Stimulated activated CD4-positive, alpha-beta T cell treated with anti-CD3 and anti-CD28 coated beads, Interleukin-4, amount 100 ng/mL, for 24 hours (primary cell): ENCODE measurements around the gene PHF12.
"Not testable (repeated sequence)": the region's sequence is repeated elsewhere in the genome, so short reads cannot be mapped to it uniquely, and the experiment has no call there.

ENCODE experiments used
- DNase-seq: peaks from one replicate; pipeline ENCODE4 v3.0.0-alpha.2; 2020

PHF12 gene

DNA sequence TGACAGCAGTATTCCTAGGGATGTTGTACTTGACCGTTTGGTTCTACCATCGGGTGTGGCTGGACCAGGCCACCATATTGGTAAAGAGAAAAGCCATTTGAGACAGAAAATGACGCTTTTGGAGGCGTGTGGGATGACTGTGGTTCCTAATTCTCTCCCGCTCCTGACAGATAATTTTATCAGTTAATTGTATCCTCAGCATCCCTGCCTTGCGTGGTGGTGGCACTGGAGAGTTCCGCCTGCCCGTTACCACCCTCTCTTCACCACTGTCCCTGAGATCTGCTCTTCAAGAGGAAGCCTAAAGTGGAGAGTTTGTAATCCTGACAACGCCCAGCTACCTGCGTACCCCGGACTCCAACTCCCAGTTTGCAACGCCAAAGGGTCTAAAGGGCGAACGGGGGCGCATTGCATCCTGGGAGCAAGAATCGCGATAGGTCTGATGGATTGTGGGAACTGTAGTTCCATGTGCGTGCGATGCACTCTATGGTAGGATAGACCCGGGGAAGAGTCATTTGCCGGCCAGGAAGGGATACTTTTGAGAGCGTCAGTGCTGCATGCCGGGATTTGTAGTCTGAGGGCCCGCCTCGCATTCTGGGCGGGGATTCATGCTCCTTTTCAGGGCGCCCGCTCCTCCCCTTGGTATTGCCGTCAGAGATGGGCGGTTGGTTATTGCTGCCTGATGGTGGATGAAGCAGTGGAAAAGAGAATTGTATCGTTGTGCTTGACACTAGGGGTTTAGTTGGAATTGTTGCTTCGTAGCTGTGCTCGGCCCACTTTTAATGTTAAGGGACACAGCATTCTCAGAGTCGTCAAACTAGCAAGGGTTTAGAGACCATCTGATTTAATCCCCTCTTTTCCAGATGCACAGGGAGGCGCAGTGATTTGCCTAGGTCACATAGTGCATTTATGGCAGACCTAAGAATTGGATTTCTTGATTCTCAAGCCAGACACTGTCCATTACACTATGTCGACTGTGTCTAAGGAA is 965 bp upstream of the PHF12 start:
- peak; percentile 96 for DNase-seq

DNA sequence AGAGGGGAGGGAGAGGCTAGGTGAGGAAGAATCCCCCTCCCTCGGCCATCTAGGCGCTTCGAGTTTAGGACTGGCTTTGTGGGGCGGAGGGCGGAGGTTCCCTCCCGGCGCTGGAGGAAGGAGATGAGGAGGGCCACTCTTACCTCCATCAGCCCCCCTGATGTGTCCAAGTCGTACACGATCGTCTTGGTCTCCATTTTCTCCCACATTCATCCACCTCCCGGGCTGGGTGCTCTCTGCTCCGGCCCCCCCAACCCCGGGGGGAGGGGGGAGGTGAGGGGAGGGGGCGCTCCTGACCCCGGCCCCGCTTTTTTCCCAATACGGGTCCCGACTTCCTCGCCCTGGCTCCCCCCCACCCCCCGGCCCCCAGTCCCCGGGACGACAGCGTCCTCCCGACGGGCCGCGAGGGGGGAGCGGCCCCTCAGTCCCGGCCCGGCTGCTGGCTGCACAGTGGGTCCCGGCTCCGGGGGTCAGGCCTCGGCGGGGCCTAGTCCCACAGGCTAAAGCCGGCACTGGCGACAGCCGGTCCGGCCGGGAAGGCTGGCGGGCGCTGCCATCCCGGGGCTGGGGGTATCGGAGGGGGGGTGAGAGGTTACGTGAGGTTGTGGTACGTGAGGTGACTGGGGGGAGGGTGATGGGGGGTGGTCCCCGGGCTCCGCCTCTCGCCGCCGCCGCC is 428 bp downstream of the PHF12 start:
- no peak for DNase-seq

DNA sequence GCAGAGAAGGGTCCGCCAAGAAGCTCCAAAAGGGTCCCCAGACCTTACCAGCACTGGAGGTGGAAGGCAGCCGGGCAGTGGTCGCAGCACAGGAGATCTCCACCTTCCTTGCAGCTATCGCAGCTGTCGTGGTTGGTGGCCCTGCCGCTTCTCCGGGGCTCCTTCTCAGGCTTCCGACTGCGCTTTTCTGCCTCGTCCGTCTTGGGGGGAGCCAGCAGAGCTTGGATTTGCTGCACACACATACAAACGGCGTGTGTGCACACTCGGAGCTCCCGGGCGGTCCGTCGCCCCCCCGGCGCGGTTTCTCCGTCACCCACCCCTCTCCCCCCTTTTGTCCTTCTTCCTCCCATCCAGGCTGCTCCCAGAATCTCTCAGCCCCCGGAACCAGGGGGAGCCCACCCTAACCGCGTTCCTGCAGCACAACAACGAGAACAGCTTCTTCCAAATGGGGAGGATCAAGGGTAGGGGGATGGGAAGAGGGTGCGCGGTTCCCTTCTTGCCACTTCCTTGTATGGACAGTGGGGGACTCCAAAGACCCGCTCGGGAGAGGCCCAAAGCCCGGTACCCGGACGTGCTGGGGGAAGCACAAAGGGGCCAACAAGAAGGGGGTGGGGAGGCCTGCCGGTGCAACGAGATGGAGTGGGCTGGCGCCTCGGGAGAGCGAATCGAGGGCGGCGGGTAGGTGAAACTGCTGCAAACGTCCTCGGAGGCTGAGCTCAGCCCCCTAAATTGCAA is 1.1 kb downstream of the PHF12 start:
- peak; percentile 56 for DNase-seq

DNA sequence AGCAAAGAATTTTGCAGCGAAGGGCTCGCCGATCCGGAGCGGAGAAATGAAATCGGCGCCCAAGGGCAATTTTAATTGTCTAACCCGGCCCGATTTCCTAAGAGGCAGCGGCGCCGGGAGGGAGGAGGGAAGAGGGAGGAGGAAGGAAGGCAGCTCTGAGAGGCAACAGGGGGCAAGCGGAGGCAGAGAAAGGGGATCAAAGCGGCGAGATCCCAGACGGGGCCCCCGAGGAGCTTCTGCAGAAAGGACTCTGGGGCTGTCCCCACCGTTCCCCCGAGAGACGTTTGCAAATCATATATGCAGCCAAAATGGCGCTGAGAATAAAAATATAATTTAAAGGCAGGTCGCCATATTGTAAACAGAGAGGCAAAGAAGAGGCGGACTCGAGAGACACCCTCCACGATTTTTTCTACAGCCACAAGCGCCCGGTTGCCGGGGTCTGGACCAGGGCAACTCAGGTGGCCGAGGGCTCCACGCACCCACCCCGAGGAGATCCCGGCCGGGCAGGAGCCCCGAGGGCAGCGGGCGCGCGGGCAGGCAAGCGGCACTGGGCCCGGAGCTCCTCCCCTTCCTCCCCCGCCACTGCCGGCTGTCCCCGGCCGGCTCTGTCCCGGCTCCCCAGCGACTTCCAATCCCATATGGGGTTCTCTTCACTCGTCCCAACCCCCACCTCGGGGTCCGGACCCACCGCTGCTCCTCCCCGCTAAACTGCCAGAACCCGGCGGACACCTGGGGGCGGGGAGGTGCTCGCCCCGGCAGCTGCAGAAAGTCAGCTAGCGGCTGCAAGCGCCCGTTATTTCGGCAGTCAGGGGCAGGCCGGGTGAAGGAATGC is 1.9 kb downstream of the PHF12 start:
- peak; percentile 77 for DNase-seq

DNA sequence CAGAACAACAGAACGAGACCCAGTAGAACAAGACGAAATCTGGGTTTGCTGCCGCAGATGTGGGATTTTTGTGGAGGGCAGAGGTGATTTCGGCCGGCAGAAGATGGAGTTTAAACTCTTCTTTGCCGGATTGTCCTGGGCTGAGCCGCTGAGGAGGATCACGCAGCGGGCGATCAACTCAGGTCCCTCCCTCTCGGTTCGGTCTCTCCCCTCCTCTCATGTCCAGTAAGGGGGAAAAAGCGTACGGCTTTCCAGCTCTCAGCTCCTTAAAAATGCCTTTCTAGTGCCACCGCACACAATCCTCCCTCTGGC is 2.5 kb downstream of the PHF12 start:
- DNase-seq: no peak

DNA sequence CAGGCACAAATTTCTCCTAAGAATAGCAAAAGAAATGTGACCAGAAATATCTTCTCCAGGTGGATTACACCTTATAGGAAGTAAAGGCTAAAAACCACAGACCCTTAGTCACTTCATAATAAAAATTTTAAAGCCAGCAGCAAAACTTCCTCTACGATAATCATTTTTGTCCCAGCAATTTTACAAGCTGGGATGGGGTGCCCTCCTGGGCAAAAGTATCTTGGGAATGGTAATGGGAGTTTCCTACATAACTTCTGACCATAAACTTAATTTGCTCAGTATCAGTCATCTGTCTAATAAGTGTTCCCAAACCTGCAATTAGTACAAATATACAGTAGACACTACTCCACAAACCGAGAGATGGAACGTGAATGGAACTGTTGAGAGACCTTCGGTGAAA is 3.0 kb downstream of the PHF12 start:
- no peak for DNase-seq

DNA sequence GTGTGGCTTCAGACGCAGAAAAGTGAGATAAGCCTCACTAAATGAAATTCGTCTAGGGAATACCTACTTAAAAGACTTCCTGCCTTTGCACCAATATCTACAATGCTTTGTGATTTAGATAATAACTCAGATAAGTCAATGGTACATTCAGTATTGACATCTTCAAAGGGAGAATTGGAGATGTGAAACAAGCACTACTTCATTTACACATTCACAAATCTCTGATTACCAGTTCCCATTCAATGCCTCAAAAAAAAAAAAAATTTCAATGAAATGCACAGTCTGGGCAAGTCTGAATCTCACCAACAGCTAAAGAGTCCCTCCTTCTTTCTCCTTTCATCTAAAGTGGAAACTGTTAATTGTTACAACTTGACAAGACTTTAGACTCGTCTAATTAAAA is 3.7 kb downstream of the PHF12 start:
- DNase-seq: no peak

DNA sequence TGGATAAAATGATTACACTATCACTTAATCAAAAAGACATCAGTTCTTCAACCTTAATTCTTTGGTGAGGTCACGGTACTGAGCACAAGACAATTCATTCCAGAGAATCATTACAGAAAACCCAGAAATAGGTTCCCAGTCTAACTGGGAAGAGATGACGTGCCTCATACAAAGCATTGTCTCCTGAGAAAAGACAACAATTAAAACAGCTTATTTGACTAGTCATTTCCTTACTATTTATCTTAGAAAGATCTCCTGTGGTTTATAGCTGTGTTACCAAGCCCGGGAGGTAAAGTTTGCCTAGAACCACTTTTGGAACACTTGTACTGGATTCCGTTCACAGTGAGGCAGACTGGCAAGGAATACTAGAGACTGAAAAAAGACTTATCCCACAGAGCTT is 5.1 kb downstream of the PHF12 start:
- no peak for DNase-seq

DNA sequence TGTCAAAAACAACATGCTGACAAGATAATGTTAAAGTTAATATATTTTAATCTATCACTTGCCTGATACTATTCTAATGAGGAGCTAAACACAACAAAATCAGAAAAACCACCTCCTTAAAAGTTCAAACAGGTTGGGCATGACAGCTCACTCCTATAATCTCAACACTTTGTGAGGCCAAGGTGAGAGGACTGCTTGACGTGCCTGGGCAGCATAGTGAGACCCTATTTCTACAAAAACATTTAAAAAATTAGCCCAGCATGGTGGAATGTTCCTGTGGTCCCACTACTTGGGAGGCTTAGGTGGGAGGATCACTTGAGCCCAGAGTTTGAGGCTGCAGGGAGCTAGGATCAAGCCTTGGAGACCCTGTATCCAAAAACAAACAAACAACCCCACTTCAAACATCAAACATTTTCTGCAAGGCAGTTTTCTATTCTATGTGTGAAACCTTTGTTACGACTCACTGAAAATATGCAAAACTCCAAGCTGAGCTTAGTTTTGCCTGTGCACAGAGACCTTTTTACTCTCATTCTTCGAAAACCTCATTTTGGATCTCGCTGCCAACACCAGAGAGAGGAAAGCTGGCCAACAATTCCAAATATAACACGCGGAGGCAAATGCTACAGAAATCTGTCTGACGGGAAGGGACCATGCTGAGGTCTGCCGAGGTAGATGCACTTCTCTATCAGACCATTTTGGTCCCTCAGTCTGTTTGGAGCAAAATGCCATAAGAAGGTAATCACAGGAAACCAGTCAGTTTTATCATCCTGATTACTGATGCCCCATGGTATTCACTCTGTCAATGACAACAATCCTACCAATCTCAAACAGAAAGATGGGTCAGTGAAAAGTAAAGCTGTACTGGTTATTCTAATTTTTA is 6.2 kb downstream of the PHF12 start:
- no peak for DNase-seq

DNA sequence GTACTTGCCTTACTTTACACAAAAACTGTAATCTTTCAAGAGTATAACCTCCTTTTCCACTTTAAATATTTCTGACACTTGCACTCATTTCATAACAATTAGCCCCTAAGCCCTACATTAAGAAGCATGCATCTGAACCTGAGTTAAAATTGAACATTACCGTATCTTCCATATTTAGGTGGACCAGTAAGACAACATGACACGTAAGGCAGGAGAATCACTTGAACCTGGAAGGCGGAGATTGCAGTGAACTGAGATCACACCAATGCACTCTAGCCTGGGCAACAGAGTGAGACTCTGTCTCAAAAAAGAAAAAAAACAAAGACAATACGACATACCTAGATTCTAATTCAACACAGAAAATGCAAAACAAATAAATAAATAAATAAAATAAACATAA is 7.0 kb downstream of the PHF12 start:
- no peak for DNase-seq

DNA sequence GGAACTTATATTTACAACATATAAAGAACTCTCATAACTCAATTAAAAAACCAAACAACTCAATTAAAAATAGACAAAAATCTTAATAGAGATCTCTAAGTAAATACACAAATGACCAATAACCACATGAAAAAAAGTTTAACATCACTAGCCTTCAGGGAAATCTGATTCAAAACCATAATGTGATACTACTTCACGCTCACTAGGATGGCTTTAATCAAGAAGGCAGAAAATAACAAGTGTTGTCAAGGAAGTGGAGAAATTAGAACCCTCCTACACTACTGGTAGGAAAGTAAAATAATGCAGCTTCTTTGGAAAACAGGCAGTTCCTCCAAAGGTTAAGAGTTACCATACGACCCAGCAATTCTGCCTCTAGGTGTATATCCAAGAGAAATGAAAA is 8.4 kb downstream of the PHF12 start:
- no peak for DNase-seq

DNA sequence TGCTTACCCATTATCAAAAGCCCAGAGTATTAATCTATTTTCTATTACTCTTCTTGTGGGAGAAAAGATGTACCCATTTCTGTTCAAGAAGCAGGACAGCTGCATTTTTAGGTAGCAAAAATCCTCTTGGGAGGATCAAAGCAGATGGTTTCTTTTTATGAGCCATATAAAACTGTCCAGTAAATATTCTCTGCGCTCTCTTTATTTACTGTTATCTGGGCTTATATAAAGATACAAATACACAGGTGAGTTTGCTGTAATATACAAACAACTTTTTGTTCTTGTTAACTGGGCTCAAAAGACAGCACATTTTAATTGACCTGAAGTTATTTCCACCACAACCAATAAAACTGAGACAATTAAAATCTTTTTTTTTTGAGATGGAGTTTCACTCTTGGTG is 10.1 kb downstream of the PHF12 start:
- DNase-seq: no peak

DNA sequence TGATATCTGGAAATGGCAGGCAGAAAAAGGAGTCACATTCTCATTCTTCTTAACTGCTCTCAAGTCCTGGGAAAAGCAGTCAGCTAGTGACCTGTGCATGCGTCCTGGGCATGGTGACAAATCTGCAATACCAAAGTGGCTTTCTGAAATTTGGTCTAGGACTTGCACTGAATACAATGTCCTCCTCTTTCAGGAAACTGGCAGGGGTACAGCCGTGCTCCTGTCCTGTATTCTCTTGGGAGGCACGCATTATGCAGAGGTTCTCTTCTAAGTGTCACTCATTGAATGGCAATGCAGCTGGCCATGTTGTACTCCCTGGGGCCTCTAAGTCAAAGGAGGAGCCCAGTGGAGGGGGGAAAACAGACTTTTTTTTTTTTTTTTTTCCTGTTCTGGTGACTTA is 10.6 kb downstream of the PHF12 start:
- no peak for DNase-seq

DNA sequence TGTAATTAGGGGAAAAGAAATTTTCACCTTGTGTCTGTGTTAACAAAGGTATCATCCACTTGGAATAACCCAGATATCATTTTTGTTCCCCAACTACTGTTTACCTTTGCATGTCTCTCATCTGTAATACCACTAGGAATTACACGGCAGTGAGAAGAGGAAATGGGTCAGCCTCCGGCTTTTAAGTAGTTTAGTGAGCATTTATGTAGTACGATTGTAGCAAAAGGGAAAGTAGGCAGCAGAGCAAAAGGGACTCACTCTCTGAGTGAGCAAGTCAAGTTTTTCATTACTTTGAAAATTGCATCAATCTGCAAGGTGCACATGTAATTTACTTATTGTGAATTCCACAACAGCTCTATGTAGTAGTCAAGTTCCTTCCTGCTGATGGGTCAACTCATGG is 11.2 kb downstream of the PHF12 start:
- no peak for DNase-seq

DNA sequence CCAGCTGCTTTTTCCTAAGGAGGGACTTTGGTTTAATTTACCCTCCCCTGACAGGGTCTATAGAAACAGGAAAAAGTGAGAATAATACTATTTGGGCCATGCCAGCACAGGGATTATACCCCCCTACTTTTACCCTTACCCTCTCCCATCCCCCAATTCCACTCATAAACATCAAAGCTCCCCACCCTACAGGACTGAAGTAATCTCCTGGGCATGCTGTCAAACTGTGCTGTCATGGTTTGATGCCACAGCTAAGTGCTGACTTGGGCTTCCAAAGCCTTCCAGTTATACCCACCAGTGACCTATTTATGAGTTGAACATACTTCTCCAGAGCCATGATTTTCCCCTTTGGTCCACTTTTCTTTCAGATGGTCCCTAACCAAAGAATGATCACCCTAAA is 12.8 kb downstream of the PHF12 start:
- no peak for DNase-seq

DNA sequence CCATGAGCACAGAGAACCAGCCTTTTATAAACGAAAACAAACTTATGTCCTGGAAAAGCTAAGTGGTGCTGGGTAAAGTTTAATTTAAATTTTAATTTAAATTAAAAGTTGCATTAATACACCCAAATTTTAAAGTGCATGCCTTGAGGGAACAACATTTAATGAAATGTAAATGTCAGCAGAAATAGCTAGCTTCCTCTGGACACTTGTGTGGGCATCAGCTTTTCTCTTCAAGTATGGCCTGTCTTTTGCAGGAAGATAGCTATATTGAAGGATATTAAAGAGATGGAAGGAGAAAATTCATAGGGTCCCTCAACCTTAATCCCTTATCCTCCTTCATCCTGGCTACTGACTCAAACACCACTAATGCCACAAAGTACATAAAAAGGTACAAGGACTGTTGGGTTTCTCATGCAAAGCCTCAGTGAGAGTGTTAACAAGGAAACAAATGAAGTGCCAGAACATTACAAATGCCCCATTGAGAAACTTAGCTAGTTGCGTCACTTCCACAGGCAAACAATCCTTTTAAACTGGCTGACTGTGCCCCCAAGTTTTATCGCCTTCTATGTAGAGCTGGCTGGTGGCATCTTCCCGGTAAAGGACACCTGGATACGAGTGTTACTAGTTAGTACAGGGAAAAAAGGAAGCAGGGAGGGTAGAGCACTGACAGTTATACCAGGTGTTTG is 14.1 kb downstream of the PHF12 start:
- DNase-seq: no peak

DNA sequence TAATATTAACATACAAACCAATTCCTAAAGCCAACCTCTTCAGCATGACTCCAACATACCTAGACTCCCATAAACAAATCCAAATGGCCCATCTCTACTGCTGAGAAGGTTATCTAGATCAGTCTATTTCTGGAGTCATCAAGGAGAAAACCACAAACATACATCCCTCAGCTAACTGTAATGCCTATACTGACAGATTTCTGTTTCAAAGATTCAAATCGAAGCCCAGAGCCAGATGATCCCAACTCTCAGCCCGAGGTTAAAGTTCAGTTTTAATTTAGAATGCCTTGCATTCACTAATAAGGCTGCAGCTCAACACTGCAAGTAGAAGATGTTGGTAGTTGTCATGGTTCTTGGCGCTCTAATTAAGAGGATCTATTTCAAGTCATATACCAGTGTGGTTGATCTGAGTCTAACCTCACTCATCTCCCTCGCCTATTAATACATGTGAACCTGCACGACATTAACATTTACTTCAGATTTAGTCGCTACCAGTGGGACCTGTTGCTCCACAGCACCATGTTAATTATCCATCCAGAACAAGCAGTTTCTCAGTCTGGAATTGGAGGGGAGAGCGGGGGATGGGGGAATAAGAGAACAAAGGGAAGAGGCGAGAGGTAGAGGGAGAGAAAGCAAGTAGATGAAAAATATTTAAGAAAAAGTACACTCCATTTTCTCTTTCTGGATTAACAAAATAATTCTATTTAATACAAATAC is 15.4 kb downstream of the PHF12 start:
- no peak for DNase-seq

DNA sequence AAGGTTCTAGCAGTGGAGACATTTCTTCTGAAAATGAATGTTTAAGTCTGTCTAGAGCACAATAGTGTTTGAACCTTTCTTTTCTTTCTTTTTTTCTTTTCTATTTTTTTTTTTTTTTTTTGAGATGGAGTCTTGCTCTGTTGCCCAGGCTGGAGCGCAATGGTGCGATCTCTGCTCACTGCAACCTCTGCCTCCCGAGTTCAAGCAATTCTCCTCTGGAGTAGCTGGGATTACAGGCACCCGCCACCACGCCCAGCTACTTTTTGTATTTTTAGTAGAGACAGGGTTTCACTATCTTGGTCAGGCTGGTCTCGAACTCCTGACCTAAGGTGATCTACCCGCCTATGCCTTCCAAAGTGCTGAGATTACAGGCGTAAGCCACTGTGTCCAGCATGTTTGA is 16.8 kb downstream of the PHF12 start:
- not testable (repeated sequence) for DNase-seq

DNA sequence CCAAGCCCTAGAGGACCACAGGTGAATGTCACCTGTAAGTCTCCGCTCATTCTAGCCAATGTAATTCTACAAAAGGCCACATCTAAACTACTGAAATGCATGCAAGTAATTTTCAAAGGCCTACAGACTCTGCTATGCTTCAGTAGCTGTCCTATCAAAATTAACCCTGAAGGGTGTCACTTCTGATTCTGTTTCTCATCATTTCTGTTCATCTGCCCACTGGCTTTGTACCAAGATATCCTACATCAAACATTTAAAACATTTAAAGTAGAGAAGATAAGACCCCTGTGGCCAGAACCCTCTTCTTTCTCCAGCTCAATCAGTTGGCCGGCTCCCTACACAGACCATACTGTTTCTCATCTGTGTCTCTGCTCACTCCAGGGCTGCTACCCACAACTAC is 21.5 kb downstream of the PHF12 start:
- DNase-seq: no peak

DNA sequence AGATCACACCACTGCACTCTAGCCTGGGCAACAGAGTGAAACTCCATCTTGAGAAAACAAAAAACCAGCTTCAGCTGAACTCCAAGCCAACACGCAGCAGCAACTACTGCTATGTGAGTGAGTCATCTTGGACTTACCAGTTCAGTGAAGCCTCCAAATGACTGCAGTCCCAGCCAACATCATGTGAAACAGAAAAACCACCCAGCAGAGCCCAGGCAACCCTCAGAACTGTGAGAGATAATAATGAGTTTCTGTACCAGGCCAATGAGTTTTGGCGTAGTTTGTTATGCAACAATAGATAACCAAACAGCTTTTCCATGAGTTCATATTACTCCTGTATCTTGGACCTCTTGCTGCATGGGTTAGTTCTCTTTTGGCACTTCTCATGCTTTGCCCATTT is 23.3 kb downstream of the PHF12 start:
- peak; percentile 45 for DNase-seq

DNA sequence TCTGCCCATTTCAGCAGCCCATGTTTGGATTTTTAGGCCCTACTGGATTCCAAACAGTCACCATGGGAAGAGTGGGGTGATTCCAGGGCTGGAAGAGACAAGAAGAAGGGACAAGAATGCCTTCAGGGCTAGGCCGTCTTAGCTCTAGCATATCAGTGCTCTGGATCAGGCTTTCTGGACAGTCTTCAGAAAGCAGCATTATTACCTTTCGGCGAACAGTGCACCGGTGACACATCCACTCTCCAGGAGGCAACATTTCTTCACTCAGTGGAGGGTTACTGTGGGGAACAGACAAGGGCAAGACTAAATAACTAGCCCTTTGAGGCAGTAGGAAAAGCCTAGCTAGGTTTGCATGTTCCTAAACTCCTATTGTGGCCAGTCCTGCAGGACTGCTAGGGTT is 24.5 kb downstream of the PHF12 start:
- DNase-seq: no peak
